H1 (cell line): Measurements from ENCODE around the gene E2F3. TPM values are rescaled to one million over a fixed set of nuclear protein-coding genes. Genes with fewer than 3 reads are reported as not detected.

Experiments
- CTCF ChIA-PET: fragments of 300-600 bp; sonication (Branson Sonifier 250); formaldehyde crosslinking; loops from one replicate; lab custom pipeline; 2021; ENCODE audit not compliant: partially characterized antibody; lab: Charles Lee
- POLR2A ChIA-PET: fragments of 300-600 bp; sonication (Branson Sonifier 250); formaldehyde crosslinking; loops from one replicate; lab custom pipeline; 2021; ENCODE audit warnings: inconsistent platforms; ENCODE audit not compliant: partially characterized antibody; lab: Charles Lee
- DNase-seq, 2 experiments: peaks; one replicate each; pipeline versions ENCODE4 v3.0.0 to v3.0.0-alpha.2; 2010 to 2022; ENCODE audit warnings: low spot score in 2 of 2, low read depth in 1 of 2, mixed read lengths in 1 of 2
- FAIRE-seq: peaks from 2 replicates; lab custom pipeline; 2011; peaks lifted over from hg19 to GRCh38; lab: Jason Lieb, UNC
- H2AFZ ChIP-seq: 2 replicates; pipeline ENCODE4 v1.8.1; 2012; ENCODE audit warnings: low read length, inconsistent platforms
- H2AK5ac ChIP-seq: 2 replicates; pipeline ENCODE4 v1.6.1; 2013; ENCODE audit warnings: low read depth, low read length
- H2BK120ac ChIP-seq: replicated peaks from 2 replicates; pipeline ENCODE3; 2013; ENCODE audit warnings: low read depth, low read length, inconsistent platforms
- H2BK12ac ChIP-seq: 2 replicates; pipeline ENCODE4 v1.6.1; 2013; ENCODE audit warnings: low read depth, low read length
- H2BK15ac ChIP-seq: 2 replicates; pipeline ENCODE4 v1.6.1; 2013; ENCODE audit warnings: low read length
- H2BK20ac ChIP-seq: 2 replicates; pipeline ENCODE4 v1.6.1; 2013; ENCODE audit warnings: low read length
- H2BK5ac ChIP-seq: 2 replicates; pipeline ENCODE4 v1.6.1; 2013; ENCODE audit warnings: low read depth, low read length
- H3K14ac ChIP-seq: 2 replicates; pipeline ENCODE4 v1.6.1; 2013; ENCODE audit warnings: inconsistent platforms; ENCODE audit not compliant: insufficient read length
- H3K18ac ChIP-seq: 2 replicates; pipeline ENCODE4 v1.6.1; 2013; ENCODE audit warnings: low read length; ENCODE audit errors: extremely low read depth
- H3K23ac ChIP-seq: 2 replicates; pipeline ENCODE4 v1.6.1; 2013; ENCODE audit warnings: inconsistent platforms; ENCODE audit not compliant: insufficient read length
- H3K23me2 ChIP-seq: 2 replicates; pipeline ENCODE4 v1.6.1; 2013; ENCODE audit warnings: low read depth, low read length
- H3K27ac ChIP-seq: 2 replicates; pipeline ENCODE4 v1.6.1; 2011; ENCODE audit warnings: low read depth, low read length, inconsistent platforms
- H3K27me3 ChIP-seq, 4 experiments: replicated peaks in 1 of 4; 1 replicate in 1 of 4; 2 replicates in 3 of 4; pipeline versions ENCODE4 v1.6.1 to v1.8.1; 2011 to 2013; ENCODE audit warnings: low read length in 3 of 4, mild to moderate bottlenecking in 3 of 4, inconsistent platforms in 2 of 4, mixed read lengths in 2 of 4, moderate library complexity in 1 of 4; ENCODE audit not compliant: control insufficient read depth in 3 of 4, insufficient read depth in 3 of 4; ENCODE audit errors: extremely low read depth in 1 of 4
- H3K36me3 ChIP-seq, 4 experiments: 2 replicates each; pipeline versions ENCODE4 v1.6.1 to v1.8.1; 2011 to 2013; ENCODE audit warnings: mild to moderate bottlenecking in 4 of 4, low read length in 3 of 4, moderate library complexity in 2 of 4, control low read depth in 1 of 4, inconsistent platforms in 1 of 4; ENCODE audit not compliant: insufficient read depth in 4 of 4, control insufficient read depth in 2 of 4
- H3K4ac ChIP-seq: replicated peaks from 2 replicates; pipeline ENCODE3; 2013; ENCODE audit warnings: low read length, low read depth, mixed read lengths, inconsistent platforms; ENCODE audit not compliant: insufficient read length
- H3K4me1 ChIP-seq, 4 experiments: replicated peaks in 1 of 4; 1 replicate in 1 of 4; 2 replicates in 3 of 4; pipeline versions ENCODE4 v1.6.1 to v1.8.1; 2011 to 2013; ENCODE audit warnings: low read length in 3 of 4, inconsistent platforms in 2 of 4, mixed read lengths in 1 of 4; ENCODE audit not compliant: insufficient read depth in 4 of 4, control insufficient read depth in 3 of 4
- H3K4me2 ChIP-seq, 2 experiments: 2 replicates each; pipeline versions ENCODE4 v1.6.1 to v1.8.1; 2011 to 2013; ENCODE audit warnings: low read depth in 2 of 2, low read length in 2 of 2, control low read depth in 1 of 2, inconsistent platforms in 1 of 2, mild to moderate bottlenecking in 1 of 2; ENCODE audit not compliant: insufficient read depth in 1 of 2
- H3K4me3 ChIP-seq, 4 experiments: fragments of 200-600, 300-600 bp in 1 of 4; sonication (generic), shearing (Covaris generic), sonication (Bioruptor Twin) in 1 of 4; 2 replicates each; pipeline versions ENCODE4 v1.5.1 to v1.8.1; 2011 to 2016; ENCODE audit warnings: low read length in 4 of 4, low read depth in 3 of 4, control low read depth in 2 of 4, inconsistent platforms in 2 of 4, mild to moderate bottlenecking in 2 of 4, mixed read lengths in 1 of 4, moderate library complexity in 1 of 4; ENCODE audit not compliant: insufficient read depth in 2 of 4; ENCODE audit errors: extremely low read depth in 1 of 4
- H3K56ac ChIP-seq: replicated peaks from 2 replicates; pipeline ENCODE3; 2013; ENCODE audit warnings: low read depth, mild to moderate bottlenecking, mixed read lengths, low read length, inconsistent platforms; ENCODE audit not compliant: insufficient read length
- H3K79me1 ChIP-seq: 2 replicates; pipeline ENCODE4 v1.6.1; 2013; ENCODE audit warnings: low read depth, low read length, control low read depth
- H3K79me2 ChIP-seq, 2 experiments: 2 replicates each; pipeline versions ENCODE4 v1.6.1 to v1.8.1; 2012 to 2013; ENCODE audit warnings: low read length in 2 of 2, mild to moderate bottlenecking in 2 of 2, inconsistent platforms in 1 of 2; ENCODE audit not compliant: insufficient read depth in 2 of 2, control insufficient read depth in 1 of 2
- H3K9ac ChIP-seq, 4 experiments: replicated peaks in 1 of 4; 1 replicate in 1 of 4; 2 replicates in 3 of 4; pipeline versions ENCODE4 v1.6.1 to v1.8.1; 2011 to 2013; ENCODE audit warnings: low read depth in 3 of 4, low read length in 3 of 4, control low read depth in 2 of 4, mild to moderate bottlenecking in 2 of 4, moderate library complexity in 2 of 4, inconsistent platforms in 1 of 4; ENCODE audit errors: extremely low read depth in 1 of 4
- H3K9me3 ChIP-seq, 2 experiments: 2 replicates each; pipeline versions ENCODE4 v1.6.1 to v1.8.1; 2012 to 2013; ENCODE audit warnings: mild to moderate bottlenecking in 2 of 2, moderate library complexity in 2 of 2, control low read depth in 1 of 2, inconsistent platforms in 1 of 2, low read depth in 1 of 2, low read length in 1 of 2, mixed read lengths in 1 of 2; ENCODE audit not compliant: insufficient read depth in 2 of 2
- H4K20me1 ChIP-seq, 2 experiments: replicated peaks in 1 of 2; 2 replicates each; pipeline versions ENCODE3 to v1.8.1; 2011 to 2013; ENCODE audit warnings: inconsistent platforms in 2 of 2, low read length in 2 of 2, mild to moderate bottlenecking in 1 of 2; ENCODE audit not compliant: insufficient read depth in 2 of 2, control insufficient read depth in 1 of 2
- H4K5ac ChIP-seq: 2 replicates; pipeline ENCODE4 v1.6.1; 2013; ENCODE audit warnings: low read length, low read depth, mixed read lengths, inconsistent platforms; ENCODE audit not compliant: insufficient read length
- H4K8ac ChIP-seq: 2 replicates; pipeline ENCODE4 v1.8.0; 2013; ENCODE audit warnings: mild to moderate bottlenecking, moderate library complexity, low read length, inconsistent platforms; ENCODE audit not compliant: insufficient read depth; ENCODE audit errors: extremely low read depth
- H4K91ac ChIP-seq: replicated peaks from 2 replicates; pipeline ENCODE3; 2013; ENCODE audit warnings: low read length, mixed read lengths, inconsistent platforms; ENCODE audit not compliant: insufficient read length
- CHD1 ChIP-seq: IDR thresholded peaks from 2 replicates; pipeline ENCODE4 v1.6.1; 2012; ENCODE audit warnings: low read depth, low read length, improper control_type of control experiment
- EGR1 ChIP-seq: IDR thresholded peaks from 2 replicates; pipeline ENCODE4 v1.6.1; 2011; ENCODE audit warnings: low read depth, low read length, borderline replicate concordance
- FOSL1 ChIP-seq: IDR thresholded peaks from 2 replicates; pipeline ENCODE4 v1.6.1; 2011; ENCODE audit warnings: mild to moderate bottlenecking, low read depth, low read length, moderate library complexity; ENCODE audit not compliant: insufficient read depth
- JUND ChIP-seq: IDR thresholded peaks from 2 replicates; pipeline ENCODE4 v1.6.1; 2011; ENCODE audit warnings: mild to moderate bottlenecking, improper control_type of control experiment, low read length
- KDM1A ChIP-seq: fragments of 200-600, 300-600 bp; sonication (generic); IDR thresholded peaks from 2 replicates; pipeline ENCODE4 v1.7.1; 2016; ENCODE audit warnings: mild to moderate bottlenecking, low read length, borderline replicate concordance
- POLR2A ChIP-seq, 2 experiments: IDR thresholded peaks; 1 replicate in 1 of 2; 2 replicates in 1 of 2; pipeline ENCODE4 v1.6.1; 2011; ENCODE audit warnings: low read depth in 2 of 2, low read length in 2 of 2, mild to moderate bottlenecking in 2 of 2; ENCODE audit errors: control extremely low read depth in 1 of 2
- POLR2AphosphoS5 ChIP-seq: IDR thresholded peaks from 2 replicates; pipeline ENCODE4 v1.6.1; 2011; ENCODE audit warnings: low read depth, low read length
- POU5F1 ChIP-seq: IDR thresholded peaks from 2 replicates; pipeline ENCODE4 v1.6.1; 2011; ENCODE audit warnings: low read depth, mild to moderate bottlenecking, low read length, moderate library complexity
- RBBP5 ChIP-seq: IDR thresholded peaks from 2 replicates; pipeline ENCODE4 v1.7.1; 2012; ENCODE audit warnings: low read depth, mild to moderate bottlenecking, inconsistent platforms, low read length, moderate library complexity, borderline replicate concordance
- TAF1 ChIP-seq: IDR thresholded peaks from 2 replicates; pipeline ENCODE4 v1.6.1; 2011; ENCODE audit warnings: mild to moderate bottlenecking, low read depth, low read length
- WGBS, 2 experiments: shearing (Covaris generic) in 1 of 2; methylation state at CpG; one replicate each; pipeline versions ENCODE4 v1.1.6 to v1.1.7; 2013 to 2015; ENCODE audit warnings: low lambda C conversion rate in 2 of 2, mixed read lengths in 2 of 2, inconsistent platforms in 1 of 2, low coverage in 1 of 2, missing lambda C conversion rate in 1 of 2; ENCODE audit not compliant: insufficient replicate concordance in 2 of 2, insufficient coverage in 1 of 2, insufficient read length in 1 of 2; ENCODE audit errors: extremely low coverage in 1 of 2, missing lambda C conversion rate in 1 of 2; 5-methylcytosine and 5-hydroxymethylcytosine counted together
- polyA plus RNA-seq, 7 experiments: library from polyadenylated mRNA; depleted of rRNA in 3 of 7; stranded (reverse) in 5 of 7; unstranded in 2 of 7; fragments of >200 nt in 5 of 7; fragments of 200-250 nt in 2 of 7; gene quantifications; 1 replicate in 5 of 7; 2 replicates in 1 of 7; 4 replicates in 1 of 7; pipeline versions ENCODE4 v1.2.1 to v1.2.3, GENCODE V29; 2011 to 2013; ENCODE audit warnings: missing spikeins in 2 of 7, mixed read lengths in 2 of 7
- total RNA-seq: library from RNA; stranded (reverse); fragmentation: NEBNext Ultra II Directional; extraction: Animal tissue kit (Norgen Biotek cat#: 25700); gene quantifications from 2 replicates; pipeline ENCODE4 v1.2.1, GENCODE V29; 2021
- TF ChIP-seq, protein P1 (sequence below): IDR thresholded peaks from 2 replicates; pipeline ENCODE4 v1.6.1; 2011; ENCODE audit warnings: low read length, improper control_type of control experiment

The E2F3 gene
- total and polyA plus RNA-seq, 2 of the 8 experiments (the other 6 are each of a cell fraction or from before 2014, with no cell fraction given), result 14.9 to 42.2 TPM

DNA sequence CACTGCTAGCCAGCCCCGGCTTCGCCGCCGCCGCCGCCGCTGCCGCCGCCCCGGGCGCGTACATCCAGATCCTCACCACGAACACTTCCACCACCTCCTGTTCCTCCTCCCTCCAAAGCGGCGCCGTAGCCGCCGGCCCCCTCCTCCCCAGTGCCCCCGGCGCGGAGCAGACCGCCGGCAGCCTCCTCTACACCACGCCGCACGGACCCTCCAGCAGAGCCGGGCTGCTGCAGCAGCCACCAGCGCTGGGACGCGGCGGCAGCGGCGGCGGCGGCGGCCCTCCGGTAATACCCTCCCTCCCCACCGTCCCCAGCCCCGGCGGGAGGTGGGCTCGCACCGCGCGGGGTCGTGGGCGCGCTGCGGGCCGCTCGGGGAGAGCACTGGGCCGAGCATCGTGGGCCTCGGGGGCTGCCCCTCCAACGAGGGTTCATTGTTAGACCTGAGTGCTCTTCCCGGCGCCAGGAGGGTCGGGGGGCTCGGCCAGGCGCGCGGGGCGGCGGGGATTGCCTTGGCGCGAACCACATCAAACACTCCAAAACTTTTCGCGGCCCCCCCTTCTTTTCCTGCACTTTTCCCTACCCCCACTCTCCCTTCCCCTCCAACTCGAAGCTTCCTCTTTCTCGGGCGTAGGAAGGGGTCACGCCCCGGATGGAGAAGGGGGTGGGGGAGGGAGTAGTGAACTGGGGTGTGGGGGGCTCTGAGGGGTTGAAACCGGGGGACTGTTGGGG, 827 bp downstream of the E2F3 start:
- ChIA-PET CTCF (no interaction called here), POLR2A (interaction anchor here (0.6 to 3.7 kb wide), 22 partner anchors 11 to 475 kb away, joined by 3 to 39 read pairs (median 5); partner anchors contain the start of gene MBOAT1)
- Histone ChIP-seq H3K23me2 (peaks cover 8% of the 10 kb centered on the region), H3K14ac (no peak overlapping the region), H2BK20ac (no peak overlapping the region), H2BK5ac (peak overlapping the region; percentile 82), H3K23ac (no peak overlapping the region), H3K4me1 (peaks cover 0 to 3% (median 1%) of the 10 kb centered on the region in 4 experiments; a peak in 3 of 7 replicates), H3K27me3 (no peaks in the 10 kb centered on the region; a peak in 1 of 7 replicates), H2AFZ (no peak overlapping the region), H2BK15ac (no peak overlapping the region), H3K79me1 (peaks cover 5% of the 10 kb centered on the region; the same call in 1 of the 2 replicates), H2AK5ac (no peak overlapping the region), H3K4me2 (peak overlapping the region; percentile 59 to 92; a peak in 3 of 4 replicates), H3K27ac (peak overlapping the region; percentile 93), H4K20me1 (peaks cover 6 to 11% of the 10 kb centered on the region in 2 experiments), H3K9ac (peak overlapping the region; percentile 93 to 100 (median 96)), H3K56ac (peak overlapping the region; percentile 72), H4K8ac (peak overlapping the region; percentile 98), H3K4me3 (peak overlapping the region; percentile 62 to 88 (median 84)), H2BK12ac (no peak overlapping the region), H4K5ac (peak overlapping the region; percentile 72), H3K18ac (peak overlapping the region; percentile 85), H2BK120ac (no peak overlapping the region), H3K79me2 (peaks cover 15 to 41% of the 10 kb centered on the region in 2 experiments), H4K91ac (peak overlapping the region; percentile 83), H3K36me3 (peaks cover 4 to 13% (median 9%) of the 10 kb centered on the region in 4 experiments; a peak in 5 of 8 replicates), H3K4ac (peak overlapping the region; percentile 73), H3K9me3 (no peaks in the 10 kb centered on the region)
- 3% methylated on average over 17 of the region's 73 CpGs; no CpG with 5 or more reads in 1 of the 2 experiments for WGBS, 2 experiments
- DNase-seq (peak in 1 of 2 experiments; percentile 63), FAIRE-seq (no peak)
- no peak for TF ChIP-seq KDM1A
- TF ChIP-seq RBBP5, result peak; percentile 64; the same call in 1 of the 2 replicates
- peak; percentile 70 for TF ChIP-seq POLR2AphosphoS5
- TF ChIP-seq EGR1, result no peak
- no peak for TF ChIP-seq FOSL1
- TF ChIP-seq POLR2A (IDR thresholded peaks at IDR 0.05; ENCODE audit: control extremely low read depth in 1 of 2, low read depth in 2 of 2, low read length in 2 of 2), result peak; percentile 10 to 79; a peak in 2 of 3 replicates
- TF ChIP-seq CHD1, result peak; percentile 9; the same call in 1 of the 2 replicates
- TF ChIP-seq TAF1, result peak; percentile 51; the same call in 1 of the 2 replicates
- no peak for TF ChIP-seq JUND
- no peak for TF ChIP-seq POU5F1
- TF ChIP-seq, protein P1, sequence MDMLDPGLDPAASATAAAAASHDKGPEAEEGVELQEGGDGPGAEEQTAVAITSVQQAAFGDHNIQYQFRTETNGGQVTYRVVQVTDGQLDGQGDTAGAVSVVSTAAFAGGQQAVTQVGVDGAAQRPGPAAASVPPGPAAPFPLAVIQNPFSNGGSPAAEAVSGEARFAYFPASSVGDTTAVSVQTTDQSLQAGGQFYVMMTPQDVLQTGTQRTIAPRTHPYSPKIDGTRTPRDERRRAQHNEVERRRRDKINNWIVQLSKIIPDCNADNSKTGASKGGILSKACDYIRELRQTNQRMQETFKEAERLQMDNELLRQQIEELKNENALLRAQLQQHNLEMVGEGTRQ, result no peak
